ENCODE data around the gene CSF3R. TPM values are rescaled to one million over a fixed set of nuclear protein-coding genes. Genes with fewer than 3 reads are reported as not detected.

Gene CSF3R
- total RNA-seq, 1 experiment from 2014 or later = not detected

DNA sequence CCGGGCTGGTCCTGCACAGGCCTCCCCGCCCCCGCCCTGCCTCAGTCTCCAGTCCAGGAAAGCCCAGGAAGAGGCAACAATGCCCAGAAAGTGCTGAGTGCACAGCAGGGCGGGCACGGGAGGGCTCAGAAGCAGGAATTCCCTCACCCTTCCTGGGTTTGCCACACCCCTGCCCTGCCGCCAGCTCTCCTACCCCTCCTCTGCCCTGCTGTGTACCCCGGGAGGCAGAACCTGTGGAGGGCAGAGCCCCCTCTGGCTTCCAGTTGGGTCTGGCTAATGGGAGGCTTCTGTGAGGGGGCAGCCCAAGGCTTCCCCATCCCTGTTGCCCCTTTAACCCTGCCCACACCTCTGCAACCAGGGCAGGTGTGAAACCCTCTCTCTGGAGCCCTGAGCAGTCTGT is 47.5 kb upstream of the CSF3R start:
- DNase-seq (no peak), ATAC-seq (no peak)
- Histone ChIP-seq H3K9me3 (ENCODE audit: low read length) (no peaks in the 10 kb centered on the region), H3K4me2 (ENCODE audit: low read length) (no peak overlapping the region), H3K36me3 (ENCODE audit: low read depth, low read length) (no peaks in the 10 kb centered on the region), H3K79me2 (ENCODE audit: low read length) (no peaks in the 10 kb centered on the region), H3K27me3 (ENCODE audit: low read length) (peaks cover 27% of the 10 kb centered on the region), H4K20me1 (ENCODE audit: low read length) (no peaks in the 10 kb centered on the region), H3K9me2 (replicated peaks; ENCODE audit: low read length) (no peaks in the 10 kb centered on the region), H2AFZ (ENCODE audit: low read length) (no peak overlapping the region), H3F3A (ENCODE audit: low read length, unreplicated experiment) (no peaks in the 10 kb centered on the region), H3K27ac (ENCODE audit: low read length) (no peak overlapping the region), H3K4me1 (ENCODE audit: insufficient read depth, low read length) (no peaks in the 10 kb centered on the region), H3K4me3 (ENCODE audit: low read length) (no peak overlapping the region), H3K9ac (ENCODE audit: low read length) (no peak overlapping the region)
- intact Hi-C loops (cut with micrococcal nuclease) = no loop called here
- TF ChIP-seq, protein P1, sequence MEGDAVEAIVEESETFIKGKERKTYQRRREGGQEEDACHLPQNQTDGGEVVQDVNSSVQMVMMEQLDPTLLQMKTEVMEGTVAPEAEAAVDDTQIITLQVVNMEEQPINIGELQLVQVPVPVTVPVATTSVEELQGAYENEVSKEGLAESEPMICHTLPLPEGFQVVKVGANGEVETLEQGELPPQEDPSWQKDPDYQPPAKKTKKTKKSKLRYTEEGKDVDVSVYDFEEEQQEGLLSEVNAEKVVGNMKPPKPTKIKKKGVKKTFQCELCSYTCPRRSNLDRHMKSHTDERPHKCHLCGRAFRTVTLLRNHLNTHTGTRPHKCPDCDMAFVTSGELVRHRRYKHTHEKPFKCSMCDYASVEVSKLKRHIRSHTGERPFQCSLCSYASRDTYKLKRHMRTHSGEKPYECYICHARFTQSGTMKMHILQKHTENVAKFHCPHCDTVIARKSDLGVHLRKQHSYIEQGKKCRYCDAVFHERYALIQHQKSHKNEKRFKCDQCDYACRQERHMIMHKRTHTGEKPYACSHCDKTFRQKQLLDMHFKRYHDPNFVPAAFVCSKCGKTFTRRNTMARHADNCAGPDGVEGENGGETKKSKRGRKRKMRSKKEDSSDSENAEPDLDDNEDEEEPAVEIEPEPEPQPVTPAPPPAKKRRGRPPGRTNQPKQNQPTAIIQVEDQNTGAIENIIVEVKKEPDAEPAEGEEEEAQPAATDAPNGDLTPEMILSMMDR (conservative IDR thresholded peaks at IDR 0.05; ENCODE audit: low read depth, low read length) = no peak
- TF ChIP-seq EZH2 (IDR thresholded peaks at IDR 0.05; ENCODE audit: low read length, unreplicated experiment) (no peak), EZH2phosphoT487 (IDR thresholded peaks at IDR 0.05; ENCODE audit: borderline replicate concordance, low read length) (no peak)
- CTCF ChIA-PET = no interaction called here
- POLR2A ChIA-PET (ENCODE audit: unreplicated experiment) = no interaction called here
- BruUV-seq (replicated peaks) = no TSS peak

DNA sequence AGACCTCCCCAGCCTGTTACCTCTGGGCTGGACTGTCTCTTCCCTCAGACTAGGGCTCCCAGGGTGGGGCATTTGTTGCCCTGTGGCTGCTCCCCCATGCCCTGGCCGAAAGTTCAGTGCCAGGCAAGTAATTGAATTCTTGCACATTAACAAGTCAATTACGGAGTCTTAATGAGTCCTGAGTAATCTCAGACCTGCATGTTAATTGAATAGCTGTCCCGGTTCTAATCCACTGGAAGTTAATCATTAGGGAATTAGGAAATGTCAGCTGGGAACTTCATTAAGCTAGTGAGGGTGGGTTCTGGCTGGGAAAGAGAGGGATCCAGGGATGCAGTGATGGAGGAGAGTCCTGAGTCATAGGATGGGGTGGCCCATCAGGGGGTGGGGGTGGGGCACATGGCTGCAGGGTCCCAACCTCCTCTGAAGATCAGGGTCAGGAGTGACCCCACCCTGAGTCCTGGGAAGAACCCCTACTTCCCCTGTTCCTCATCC is 47.1 kb upstream of the CSF3R start:
- H3K27me3 ChIP-seq (ENCODE audit: low read length) = peaks cover 22% of the 10 kb centered on the region; the same call in 1 of the 2 replicates
- BruUV-seq (replicated peaks) = no TSS peak
- H3K27ac ChIP-seq (ENCODE audit: low read length) = no peak overlapping the region
- H2AFZ ChIP-seq (ENCODE audit: low read length) = no peak overlapping the region
- no peaks in the 10 kb centered on the region for H3K4me1 ChIP-seq (ENCODE audit: insufficient read depth, low read length)
- no peaks in the 10 kb centered on the region for H3K79me2 ChIP-seq (ENCODE audit: low read length)
- no peaks in the 10 kb centered on the region for H3K9me2 ChIP-seq (replicated peaks; ENCODE audit: low read length)
- no peak overlapping the region for H3K4me2 ChIP-seq (ENCODE audit: low read length)
- ATAC-seq = no peak
- no peaks in the 10 kb centered on the region for H3K9me3 ChIP-seq (ENCODE audit: low read length)
- intact Hi-C loops (cut with micrococcal nuclease) = no loop called here
- no peaks in the 10 kb centered on the region for H3F3A ChIP-seq (ENCODE audit: low read length, unreplicated experiment)
- no peak for DNase-seq
- TF ChIP-seq EZH2phosphoT487 (IDR thresholded peaks at IDR 0.05; ENCODE audit: borderline replicate concordance, low read length) (no peak), EZH2 (IDR thresholded peaks at IDR 0.05; ENCODE audit: low read length, unreplicated experiment) (no peak)
- TF ChIP-seq, protein P1 (conservative IDR thresholded peaks at IDR 0.05; ENCODE audit: low read depth, low read length) = no peak
- ChIA-PET POLR2A (ENCODE audit: unreplicated experiment) (no interaction called here), CTCF (no interaction called here)
- no peak overlapping the region for H3K4me3 ChIP-seq (ENCODE audit: low read length)
- H3K9ac ChIP-seq (ENCODE audit: low read length) = no peak overlapping the region
- no peaks in the 10 kb centered on the region for H3K36me3 ChIP-seq (ENCODE audit: low read depth, low read length)
- H4K20me1 ChIP-seq (ENCODE audit: low read length) = no peaks in the 10 kb centered on the region

DNA sequence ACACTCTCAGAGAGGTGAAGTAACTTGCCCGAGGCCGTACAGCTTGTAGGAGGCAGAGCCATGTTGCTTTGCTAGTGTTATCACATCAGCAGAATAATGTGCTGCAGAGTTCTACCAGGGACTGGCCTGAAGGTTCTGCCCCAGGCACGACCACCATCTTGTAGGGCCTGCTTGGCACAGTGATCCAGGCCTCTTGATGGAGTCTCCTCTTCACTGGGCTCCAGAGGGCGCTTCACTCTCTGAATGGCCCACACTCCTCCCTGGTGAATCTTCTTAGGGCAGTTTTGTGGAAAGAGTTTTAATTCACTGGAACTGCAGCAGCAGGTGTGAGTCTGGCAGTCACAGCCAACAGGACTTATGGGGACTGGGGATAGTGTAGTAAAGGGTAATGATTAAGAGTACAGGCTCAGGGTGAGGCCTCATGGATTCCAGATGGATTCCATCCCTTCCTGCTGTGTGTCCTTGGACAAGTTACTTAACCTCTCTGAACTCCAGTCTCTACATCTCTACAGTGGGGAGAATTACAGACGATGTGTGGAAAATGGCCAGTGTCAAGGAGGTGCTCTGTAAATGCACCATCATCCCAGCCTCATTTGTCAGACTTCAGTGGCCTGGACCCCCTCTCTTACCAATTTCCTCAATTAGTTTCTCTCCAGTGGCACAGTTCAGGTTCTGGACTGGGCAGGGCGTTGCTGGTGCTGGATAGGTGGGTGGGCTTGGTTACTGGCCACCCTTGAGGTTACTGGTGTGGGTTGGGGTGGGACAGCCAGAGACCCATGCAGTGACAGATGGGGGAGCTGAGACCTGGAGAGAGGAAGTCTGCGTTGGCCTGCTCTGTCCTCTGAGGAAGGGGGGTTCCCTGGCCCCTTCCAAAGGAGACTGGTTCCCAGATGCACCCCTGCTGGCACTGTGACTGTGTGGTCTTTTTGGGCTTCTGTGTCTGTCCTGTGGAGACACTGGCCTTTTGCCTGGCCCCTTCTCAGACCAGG is 45.9 kb upstream of the CSF3R start:
- Histone ChIP-seq H3K27ac (ENCODE audit: low read length) (no peak overlapping the region), H3K79me2 (ENCODE audit: low read length) (no peaks in the 10 kb centered on the region), H2AFZ (ENCODE audit: low read length) (no peak overlapping the region), H3K9ac (ENCODE audit: low read length) (no peak overlapping the region), H3K9me3 (ENCODE audit: low read length) (no peaks in the 10 kb centered on the region), H3K4me1 (ENCODE audit: insufficient read depth, low read length) (no peaks in the 10 kb centered on the region), H3K4me2 (ENCODE audit: low read length) (no peak overlapping the region), H3K9me2 (replicated peaks; ENCODE audit: low read length) (no peaks in the 10 kb centered on the region), H3K27me3 (ENCODE audit: low read length) (peaks cover 11% of the 10 kb centered on the region; the same call in 1 of the 2 replicates), H3K36me3 (ENCODE audit: low read depth, low read length) (no peaks in the 10 kb centered on the region), H4K20me1 (ENCODE audit: low read length) (no peaks in the 10 kb centered on the region), H3F3A (ENCODE audit: low read length, unreplicated experiment) (no peaks in the 10 kb centered on the region), H3K4me3 (ENCODE audit: low read length) (no peak overlapping the region)
- ChIA-PET CTCF (no interaction called here), POLR2A (ENCODE audit: unreplicated experiment) (no interaction called here)
- intact Hi-C loops (cut with micrococcal nuclease) = no loop called here
- no TSS peak for BruUV-seq (replicated peaks)
- ATAC-seq (no peak), DNase-seq (no peak)
- no peak for TF ChIP-seq EZH2 (IDR thresholded peaks at IDR 0.05; ENCODE audit: low read length, unreplicated experiment)
- TF ChIP-seq, protein P1 (conservative IDR thresholded peaks at IDR 0.05; ENCODE audit: low read depth, low read length) = peak; percentile 48

Data from PC-3 (cell line).